Left renal cortex interstitium (tissue), 4 donors: ENCODE measurements around the gene GRPEL2. TPM values are rescaled to one million over a fixed set of nuclear protein-coding genes. Genes with fewer than 3 reads are reported as not detected.

Source experiments
- DNase-seq, 4 donors: peaks; one replicate each; pipeline ENCODE4 v3.0.0-alpha.2; 2013; ENCODE audit warnings: low read depth in 4 of 4, low spot score in 2 of 4, missing footprints in 1 of 4
- polyA plus RNA-seq, 4 donors: library from polyadenylated mRNA; unstranded; fragments of 120-200 nt; gene quantifications; one replicate each; pipeline ENCODE4 v1.2.1, GENCODE V29; 2013; ENCODE audit not compliant: insufficient read length in 4 of 4

GRPEL2 gene, protein sequence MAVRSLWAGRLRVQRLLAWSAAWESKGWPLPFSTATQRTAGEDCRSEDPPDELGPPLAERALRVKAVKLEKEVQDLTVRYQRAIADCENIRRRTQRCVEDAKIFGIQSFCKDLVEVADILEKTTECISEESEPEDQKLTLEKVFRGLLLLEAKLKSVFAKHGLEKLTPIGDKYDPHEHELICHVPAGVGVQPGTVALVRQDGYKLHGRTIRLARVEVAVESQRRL
- polyA plus RNA-seq = 10 to 100 TPM; 17.1 to 22.3 (median 17.7) TPM

DNA sequence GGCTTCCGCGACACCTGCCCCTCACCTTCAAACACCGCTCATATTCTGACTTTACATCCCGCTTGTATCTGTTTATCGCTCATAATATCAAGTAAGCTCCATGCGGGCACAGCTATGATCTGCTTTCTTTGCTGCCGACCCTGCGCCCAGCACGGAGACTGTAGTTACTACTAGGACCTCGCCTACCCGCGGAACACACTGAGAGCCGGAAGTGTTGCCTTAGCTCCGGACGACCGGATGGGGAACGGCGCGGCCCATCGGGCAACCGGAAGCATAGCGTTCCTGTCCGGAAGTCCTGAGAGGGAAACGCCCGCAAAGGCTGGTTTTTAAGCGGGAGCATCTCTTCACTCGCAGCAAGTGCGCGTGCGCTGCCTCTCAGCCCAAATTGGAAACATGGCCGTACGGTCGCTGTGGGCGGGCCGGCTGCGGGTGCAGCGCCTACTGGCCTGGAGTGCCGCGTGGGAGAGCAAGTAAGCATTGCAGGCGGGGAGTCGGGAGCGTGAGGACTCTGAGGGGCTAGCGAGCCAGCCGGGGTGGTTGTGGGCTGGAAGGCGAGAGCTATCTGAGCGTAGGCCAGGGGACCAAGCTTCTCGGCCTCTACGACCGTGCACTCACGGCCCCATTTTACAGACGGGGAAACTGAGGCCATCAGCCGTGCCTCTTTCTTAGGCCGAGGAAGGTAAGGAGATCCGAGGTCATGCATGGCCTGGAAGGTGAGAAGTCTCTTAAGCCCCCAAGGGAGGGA, at the start of gene GRPEL2:
GRPEL2 (plus strand) TSS at position 353 of the 745 bp plus-strand sequence; CDS start at position 394, 41 bp downstream.
- peak; percentile 83 to 93 (median 88) for DNase-seq

DNA sequence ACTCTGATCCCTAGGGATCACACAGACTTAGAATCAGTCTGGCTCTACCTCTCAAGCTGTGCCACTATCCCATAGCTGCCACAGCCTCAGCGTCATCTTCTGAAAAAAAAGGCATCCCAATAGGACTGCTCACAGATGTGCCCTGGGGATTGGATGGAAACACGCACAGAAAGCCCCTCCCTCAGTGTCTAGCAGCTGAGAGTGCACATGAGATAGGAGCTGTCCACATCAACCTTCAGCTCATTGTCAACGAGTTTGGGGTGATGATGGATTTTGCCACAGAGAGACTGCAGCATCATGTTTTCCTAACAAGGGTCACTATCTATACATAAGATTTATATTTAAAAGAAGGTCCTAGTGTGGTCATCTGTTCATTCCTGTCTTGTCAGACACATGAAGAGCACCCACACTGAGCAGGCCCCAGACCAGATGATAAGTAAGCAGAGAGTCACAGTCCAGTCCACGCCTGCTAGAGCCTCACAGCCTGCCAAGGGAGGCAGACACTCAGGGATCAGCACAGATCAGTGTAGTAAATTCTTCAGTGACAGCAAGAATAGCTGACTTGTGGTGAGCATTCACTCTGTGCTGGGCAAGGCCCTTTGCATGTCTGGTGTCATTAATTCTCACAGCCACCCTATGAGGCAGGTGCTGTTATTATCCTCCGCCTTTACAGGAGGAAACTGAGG, 47.8 kb upstream of the GRPEL2 start:
- no peak for DNase-seq

DNA sequence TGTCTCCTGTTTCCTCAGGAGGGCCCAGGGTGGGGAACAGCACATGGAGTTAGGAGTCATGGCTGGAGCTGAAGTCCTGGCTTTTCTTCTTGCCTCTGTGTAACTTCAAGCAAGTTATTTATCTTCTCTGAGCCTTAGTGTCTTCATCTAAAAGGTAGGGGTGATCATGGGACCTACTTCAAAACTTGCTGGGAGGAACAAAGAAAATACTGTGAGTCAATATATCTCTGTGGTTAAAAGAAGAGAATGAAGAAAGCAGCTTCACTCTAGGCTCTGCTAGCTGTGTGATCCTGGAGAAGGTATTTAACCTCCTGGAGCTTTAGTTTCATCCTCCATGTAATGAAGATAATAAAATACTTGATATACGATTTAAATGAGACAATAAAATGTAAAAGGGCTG, 47.1 kb upstream of the GRPEL2 start:
- DNase-seq = no peak

DNA sequence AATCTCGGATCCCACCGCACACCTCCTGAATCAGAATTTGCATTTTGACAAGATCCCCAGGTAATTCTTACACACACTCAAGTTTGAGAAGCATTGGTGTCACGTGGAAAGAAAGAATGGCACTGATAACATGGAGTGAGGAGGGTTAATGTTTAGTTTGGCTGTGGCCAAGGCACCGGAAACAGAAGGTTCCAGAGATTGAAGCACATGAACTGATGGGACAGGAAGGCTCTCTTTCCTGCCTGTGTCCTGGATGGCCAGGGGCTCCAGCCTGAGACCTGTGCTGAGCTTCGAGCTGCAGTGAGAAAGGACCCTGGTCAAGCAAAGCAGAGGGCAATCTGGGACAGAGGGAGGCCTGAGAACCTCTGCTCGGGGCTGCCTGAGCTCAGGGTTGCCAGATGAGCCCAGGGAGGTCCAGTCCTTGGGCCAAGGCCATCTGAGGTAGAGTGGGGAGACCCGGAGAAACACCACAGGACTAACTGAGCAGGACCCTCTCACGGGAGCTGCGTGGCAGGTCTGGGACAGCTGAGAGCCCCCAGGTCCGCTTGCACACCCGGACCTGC, 46.4 kb upstream of the GRPEL2 start:
- no peak for DNase-seq

DNA sequence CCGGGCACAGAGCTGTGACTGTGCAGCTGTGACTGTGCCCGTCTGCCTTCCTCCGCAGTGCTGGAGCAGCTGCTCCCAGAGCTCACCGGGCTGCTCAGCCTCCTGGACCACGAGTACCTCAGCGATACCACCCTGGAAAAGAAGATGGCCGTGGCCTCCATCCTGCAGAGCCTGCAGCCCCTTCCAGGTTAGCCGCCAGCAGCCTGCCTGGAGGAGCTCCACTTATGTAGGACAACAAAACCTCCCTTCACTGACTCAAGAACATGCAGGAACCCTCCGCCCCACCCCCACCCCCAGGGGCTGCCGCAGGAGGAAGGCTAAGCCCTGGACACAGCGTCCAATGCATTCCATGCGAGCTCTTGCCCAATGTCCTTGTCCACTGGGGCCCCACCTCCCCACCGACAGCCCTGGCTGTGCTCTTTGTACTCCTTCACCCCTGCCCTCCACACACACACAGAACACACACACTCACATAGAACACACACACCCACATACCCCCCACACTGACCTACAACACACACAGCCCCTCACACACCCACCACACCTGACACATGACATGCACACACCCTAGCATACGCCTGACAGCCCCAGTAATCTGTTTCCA, 45.7 kb upstream of the GRPEL2 start:
- DNase-seq = no peak

DNA sequence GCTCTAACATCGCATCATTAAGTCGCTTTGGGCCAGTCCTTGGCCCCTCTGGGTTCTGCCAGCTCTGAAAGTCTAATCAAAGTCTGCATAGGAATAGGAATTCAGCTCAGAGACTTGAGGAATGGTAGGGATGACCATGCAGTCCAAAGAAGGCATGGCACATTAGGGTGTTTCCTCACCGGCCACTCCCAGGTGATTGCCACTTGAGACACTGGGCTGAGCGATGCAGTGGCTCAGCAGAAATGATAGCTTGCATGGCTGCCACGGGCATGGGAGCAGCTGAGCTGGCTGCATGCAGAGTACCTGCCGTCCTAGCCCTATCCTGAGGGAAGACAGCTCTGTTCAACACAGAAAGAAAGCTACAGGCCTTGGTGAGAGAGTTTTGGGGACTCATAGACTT, 44.9 kb upstream of the GRPEL2 start:
- DNase-seq = no peak

DNA sequence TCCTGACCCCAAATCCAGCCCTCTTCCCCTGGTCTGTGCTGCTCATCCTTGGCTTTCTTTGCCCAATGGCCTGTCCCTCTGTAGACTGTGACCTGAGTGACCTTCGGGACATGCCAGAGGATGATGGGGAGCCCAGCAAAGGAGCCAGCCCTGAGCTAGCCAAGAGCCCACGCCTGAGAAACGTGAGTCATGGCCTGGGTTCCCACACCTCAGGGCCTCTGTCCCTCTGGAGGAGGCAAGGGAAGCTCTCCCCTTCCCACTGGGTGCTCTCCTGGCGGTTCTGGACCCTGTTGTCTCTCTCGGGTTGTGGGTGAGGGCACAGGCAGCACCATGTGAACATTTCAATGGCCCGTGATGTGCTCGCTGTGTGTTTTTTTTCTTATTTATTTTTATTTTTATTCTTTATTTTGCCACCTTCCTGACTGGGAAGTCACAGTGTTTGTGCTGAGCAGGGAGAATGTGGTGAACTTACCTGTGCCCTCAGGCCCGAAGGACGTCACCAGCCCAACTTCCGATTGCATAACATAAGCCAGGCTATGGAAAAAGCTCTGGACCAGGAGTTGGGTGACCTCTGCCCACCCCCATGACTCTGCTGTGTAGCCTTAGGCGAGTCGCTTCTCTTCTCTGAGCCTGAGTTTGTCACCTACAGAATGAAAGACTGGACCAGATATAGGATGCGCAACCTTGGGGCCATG, 44.1 kb upstream of the GRPEL2 start:
- no peak for DNase-seq

DNA sequence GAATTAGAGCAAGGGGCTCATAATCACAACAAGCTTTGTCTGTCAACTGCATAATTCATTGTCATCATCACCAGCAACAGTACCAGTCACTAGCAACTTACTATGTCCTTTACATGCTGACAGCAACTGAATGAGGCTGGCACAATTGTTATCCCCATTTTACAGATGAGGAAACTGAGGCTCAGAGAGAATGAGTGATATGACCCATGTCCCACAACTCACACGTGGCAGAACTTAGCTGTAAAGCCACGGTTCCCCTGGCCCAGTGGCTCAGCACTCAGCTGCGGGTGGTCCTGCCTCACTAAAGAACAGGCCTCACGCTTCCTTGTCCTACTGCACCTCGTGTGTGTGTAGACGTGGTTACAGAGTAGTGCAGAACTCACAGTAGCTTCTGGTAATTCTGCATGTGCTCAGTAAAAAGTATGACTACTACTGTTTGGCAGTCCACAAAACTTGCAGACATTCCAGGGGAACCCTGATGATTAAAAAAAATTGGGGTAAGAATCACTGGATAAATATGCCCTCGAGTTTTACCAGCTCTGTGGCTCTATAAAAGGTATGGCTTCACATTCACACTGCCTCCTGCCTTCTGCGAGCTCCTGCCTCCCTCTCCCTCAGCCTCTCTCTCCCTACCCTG, 43.4 kb upstream of the GRPEL2 start:
- no peak for DNase-seq

DNA sequence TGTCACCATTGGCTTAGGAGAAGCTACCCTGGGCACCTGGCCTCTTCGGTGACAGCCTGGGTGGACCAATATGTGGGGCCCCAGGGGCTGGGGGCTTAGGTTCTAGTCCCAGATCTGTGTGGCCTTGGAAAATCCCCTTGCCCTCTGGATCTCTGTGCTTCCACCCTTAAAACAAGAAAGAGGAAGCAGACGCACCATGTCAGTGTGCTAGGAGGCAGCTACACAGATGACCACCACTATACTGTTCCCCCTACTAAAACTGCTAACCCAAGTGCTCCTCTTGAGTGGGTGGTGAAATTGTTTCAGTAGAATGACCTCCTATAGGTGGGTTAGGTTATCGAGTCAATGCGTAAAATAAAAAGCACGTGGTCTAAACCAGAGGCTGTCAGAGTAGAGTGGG, 42.7 kb upstream of the GRPEL2 start:
- DNase-seq = no peak

DNA sequence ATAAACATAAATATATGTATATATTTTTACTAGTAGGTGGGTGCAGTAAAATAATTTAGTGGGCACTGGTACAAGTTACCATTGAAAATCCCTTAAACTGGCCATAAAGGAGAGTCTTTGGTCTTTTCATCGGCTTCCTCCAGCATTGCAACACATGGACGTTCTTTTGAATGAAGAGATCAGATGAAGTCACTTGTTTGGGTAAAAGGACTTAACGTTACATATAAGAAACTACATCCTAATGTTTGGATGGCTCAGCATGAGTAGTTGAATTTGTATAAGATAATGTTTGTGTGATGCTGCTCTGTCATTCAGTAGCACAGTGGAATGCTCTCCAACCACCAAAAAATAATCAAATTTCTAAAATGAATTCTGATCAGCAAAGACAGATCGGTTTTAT, 42.1 kb upstream of the GRPEL2 start:
- no peak for DNase-seq

DNA sequence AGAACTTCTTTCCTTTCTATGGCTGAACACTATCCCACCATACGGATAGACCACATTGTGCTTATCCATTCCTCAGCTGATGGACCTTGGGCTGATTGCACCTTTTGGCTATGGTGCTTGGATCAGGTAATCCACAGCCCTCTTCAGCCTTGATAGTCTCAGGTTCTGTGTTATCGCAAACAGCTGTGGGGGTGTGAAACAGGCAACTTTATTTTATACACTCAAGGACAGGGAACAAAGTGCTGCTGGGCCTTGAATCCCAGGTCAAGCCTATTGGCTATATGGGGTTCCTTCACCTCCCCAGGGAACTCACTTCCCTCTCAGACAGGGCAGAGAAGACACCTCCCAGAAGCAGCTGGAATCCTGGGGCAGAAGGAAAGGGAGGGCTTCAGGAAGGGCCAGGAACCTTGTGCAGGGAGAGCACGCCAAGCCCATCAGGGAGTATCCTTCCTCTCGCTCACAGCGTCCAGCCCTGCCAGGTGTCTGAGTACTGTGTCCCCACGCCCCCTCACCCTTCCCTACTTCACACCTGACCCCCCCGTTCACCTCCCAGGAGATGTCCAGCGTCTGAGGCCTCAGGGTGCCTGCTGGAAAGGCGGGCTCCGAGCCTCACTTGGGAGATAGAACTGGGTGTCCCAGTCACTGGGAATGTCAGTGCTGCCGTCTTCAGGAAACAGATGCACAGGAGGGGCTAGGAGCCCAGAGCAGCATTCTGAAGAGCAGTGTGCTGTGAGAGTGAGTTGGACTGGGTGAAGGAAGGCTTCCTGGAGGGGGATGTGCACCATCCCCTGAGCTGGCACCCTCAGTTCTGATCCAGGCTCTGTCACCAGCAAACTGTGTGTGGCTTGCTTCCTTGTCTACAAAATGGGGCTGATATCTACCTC, 40.9 kb upstream of the GRPEL2 start:
- DNase-seq = no peak

DNA sequence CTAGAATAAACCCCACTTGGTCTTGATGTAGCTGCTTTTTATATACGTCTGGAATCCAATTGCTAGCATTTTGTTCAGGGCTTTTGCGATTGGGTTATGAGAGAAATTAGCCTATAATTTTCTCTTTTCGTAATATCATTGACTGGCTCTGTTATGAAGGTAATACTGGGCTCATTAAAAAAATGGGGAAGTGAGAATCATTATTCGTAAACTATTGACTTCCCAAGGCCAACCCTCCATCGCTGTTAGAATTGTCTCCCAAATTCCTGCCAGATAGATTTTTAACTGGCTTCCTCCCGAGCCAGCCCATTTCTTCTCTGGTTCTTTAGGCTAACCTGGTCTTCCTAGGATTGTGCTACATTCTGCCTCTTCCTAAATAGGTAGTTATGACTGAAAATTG, 35.9 kb upstream of the GRPEL2 start:
- DNase-seq = no peak

DNA sequence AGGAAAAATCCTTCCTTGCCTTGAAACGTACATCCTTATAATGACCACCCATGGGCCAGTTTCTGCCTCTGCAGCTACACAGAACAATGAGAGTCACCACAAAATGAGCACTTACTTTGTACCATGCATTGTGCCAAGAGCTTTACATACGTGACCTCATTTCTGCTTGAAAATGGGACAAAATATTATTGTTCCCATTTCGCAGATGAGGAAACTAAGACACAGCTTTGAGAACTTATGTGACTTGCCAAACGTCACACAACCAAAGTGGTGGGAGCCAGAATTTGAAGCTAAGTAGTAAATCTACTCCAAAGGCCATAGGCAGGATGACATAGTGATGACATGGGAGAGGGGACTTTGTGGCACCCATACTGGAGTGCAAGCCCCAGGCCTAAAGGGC, 34.8 kb upstream of the GRPEL2 start:
- no peak for DNase-seq

DNA sequence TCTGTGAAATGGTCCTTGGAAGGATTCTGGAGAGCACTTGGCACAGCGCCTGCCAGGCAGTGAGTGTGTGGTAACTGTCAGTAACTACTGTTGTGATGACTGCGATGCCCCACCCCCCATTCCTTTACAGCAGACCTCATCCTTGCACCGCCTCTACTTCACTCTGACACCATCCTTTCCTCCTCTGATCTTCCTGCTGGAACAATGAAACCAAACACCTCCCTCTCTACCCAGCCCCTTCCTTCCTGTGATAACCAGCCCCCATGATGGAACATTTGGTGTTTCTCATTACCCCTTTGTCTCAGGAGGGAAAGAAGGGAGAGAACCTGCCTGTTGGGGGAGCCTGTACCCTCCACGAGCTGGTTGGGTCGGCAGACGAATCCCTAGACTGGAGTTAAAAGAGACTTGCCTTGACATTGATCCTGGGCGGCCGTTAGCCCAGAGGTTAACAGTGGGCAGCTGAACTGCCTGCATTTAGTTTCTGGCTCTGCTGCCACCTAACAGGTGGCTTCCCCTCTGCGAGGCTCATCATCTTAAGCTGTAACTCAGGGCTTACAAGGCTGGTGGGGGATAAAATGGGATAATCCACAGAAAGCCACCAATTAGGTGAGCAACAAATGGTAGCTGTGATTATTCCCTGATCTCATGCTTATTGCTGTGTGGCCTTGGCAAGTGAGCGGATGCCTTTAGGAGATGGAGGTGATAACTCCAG, 34.2 kb upstream of the GRPEL2 start:
- DNase-seq = no peak

DNA sequence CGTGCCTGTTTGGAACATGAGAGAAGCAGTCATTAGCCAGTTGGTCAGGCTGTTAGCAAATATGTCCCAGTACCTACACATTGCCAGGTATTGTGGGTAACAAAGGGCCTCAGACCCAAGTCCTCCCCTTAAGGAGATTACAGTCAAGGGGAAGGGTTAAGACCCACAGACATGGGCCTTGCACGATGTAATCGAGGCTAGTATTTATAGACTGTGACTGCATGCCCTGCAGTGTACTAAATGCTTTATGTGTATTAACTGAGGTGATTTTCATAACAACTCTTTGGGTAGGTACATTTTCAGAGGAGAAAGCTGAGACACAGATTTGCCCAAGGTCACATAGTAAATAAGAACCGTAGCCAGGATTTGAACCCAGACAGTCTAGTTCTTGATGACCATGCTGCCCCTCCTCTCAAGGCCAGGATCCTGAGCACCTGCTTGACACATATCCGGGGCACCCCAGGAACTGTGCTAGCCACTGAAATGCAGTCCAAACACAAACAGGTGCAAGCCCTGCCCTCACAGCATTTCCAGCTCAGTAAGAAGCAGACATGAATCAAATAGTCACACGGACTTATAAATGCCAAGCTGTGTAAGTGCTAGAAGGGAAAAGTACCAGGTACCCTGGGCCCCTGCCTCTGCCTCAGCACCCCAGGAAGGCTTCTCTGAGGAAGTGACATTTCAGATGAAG, 32.0 kb upstream of the GRPEL2 start:
- DNase-seq = no peak

DNA sequence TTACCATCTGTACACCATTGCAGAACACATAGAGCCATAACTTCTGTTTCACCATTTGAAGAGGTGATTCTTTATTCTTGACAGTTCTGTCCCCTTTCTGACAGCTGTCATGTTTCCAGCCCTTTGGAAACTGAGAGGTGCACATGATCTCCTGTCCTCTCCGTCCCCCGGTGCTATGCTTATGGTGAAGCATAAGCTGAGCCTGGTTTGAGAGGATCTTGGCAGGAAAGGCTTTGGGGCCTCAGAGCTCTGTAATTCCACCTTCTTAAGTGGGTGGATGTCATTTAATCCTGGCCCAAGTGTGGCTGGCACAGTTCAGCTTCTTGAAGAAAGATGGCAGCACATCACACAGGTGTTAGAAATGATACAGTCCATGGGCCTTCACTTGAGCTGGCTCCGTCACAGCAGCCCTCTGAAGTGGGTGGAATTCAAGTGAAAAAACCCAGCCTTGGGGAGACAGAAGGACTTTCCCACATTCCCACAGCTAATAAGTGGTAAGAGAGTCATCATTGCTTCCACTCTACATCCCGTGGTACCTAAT, 30.7 kb upstream of the GRPEL2 start:
- no peak for DNase-seq

DNA sequence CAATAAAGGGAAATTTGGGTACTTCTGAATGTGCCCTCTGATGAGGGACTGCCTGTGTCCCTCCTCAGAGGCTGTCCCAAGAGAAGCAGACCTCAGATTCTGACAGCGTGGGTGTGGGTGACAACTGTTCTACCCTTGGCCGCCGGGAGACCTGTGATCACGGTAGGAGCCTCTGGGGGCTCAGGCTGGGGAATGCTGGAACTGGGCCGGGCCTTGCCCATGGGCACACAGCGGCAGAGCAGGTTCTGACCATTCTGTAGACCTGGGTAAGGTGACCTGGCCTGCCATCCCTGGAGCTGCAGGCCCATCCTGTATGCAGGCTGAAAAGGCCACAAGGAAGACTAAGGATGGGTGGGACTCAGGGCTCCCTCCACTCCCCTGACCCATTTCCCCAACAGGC, 29.5 kb upstream of the GRPEL2 start:
- no peak for DNase-seq
